Type B pancreatic cell (in vitro differentiated cells): ENCODE measurements around the gene NPHP4. TPM values are rescaled to one million over a fixed set of nuclear protein-coding genes. Genes with fewer than 3 reads are reported as not detected.

ENCODE experiments used
- DNase-seq: peaks from one replicate; pipeline ENCODE4 v3.0.0; 2021; ENCODE audit warnings: mixed read lengths; ENCODE audit not compliant: unreplicated experiment; ENCODE audit errors: extremely low spot score
- H3K27ac Mint-ChIP-seq: 2 replicates; pipeline ENCODE4 v1.8.0; 2021; ENCODE audit warnings: mild to moderate bottlenecking, mixed read lengths
- H3K27me3 Mint-ChIP-seq: 2 replicates; pipeline ENCODE4 v1.8.0; 2021; ENCODE audit warnings: mixed read lengths
- H3K36me3 Mint-ChIP-seq: 2 replicates; pipeline ENCODE4 v1.8.0; 2021; ENCODE audit warnings: mixed read lengths
- H3K4me1 Mint-ChIP-seq: one replicate; pipeline ENCODE4 v1.8.0; 2021; ENCODE audit warnings: mixed read lengths; ENCODE audit not compliant: unreplicated experiment
- H3K4me3 Mint-ChIP-seq: 2 replicates; pipeline ENCODE4 v1.8.0; 2021; ENCODE audit warnings: mild to moderate bottlenecking, mixed read lengths
- H3K9me3 Mint-ChIP-seq: 2 replicates; pipeline ENCODE4 v1.8.0; 2021; ENCODE audit warnings: mixed read lengths
- CTCF ChIP-seq: fragments of 200-600 bp; sonication (generic); conservative IDR thresholded peaks from 2 replicates; pipeline ENCODE4 v1.5.0; 2021; ENCODE audit warnings: antibody characterized with exemption, mild to moderate bottlenecking
- total RNA-seq: library from RNA; stranded (reverse); gene quantifications from 2 replicates; pipeline ENCODE4 v1.2.1, GENCODE V29; 2021; ENCODE audit warnings: low replicate concordance

Gene NPHP4
- total RNA-seq, 1 donor from 2014 or later: 21.7 TPM

DNA sequence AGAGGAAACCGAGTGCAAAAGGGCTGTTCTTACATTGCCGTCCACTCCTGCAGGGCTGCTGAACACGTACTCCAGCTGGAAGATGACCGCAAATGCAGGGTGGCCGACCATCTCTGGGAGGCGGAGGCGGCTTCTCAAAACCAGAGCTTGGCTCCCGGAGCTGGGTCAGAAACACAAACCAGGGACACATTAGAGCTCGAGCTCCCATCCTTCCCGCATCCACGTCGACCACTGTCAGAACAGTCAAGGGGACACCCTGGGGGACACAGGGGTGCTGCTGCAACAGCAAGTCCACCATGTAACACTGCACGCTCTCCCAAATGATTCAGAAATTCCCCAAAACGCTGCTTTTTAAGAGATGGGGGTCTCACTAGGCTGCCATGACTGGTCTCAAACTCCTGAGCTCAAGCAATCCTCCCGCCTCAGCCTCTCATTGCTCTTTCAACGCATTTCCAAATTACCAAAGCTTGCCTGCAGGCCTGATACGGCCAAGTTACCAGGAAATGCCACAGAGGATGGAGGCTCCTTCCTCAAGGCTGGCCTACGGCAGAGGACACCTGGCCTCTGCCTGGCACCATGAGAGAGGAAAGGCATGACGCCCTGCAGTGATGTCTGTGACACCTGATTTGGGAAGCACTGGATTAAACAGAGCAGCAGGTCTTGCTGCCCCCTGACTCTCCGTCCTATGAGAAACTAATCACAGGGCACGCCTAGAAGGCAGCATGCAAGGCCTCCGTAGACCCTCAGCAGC lies 45.0 kb downstream of the NPHP4 start:
- Mint-ChIP-seq H3K9me3 (no peaks in the 10 kb centered on the region), H3K27me3 (no peaks in the 10 kb centered on the region), H3K4me1 (no peaks in the 10 kb centered on the region), H3K36me3 (peaks cover 17% of the 10 kb centered on the region), H3K4me3 (no peak overlapping the region), H3K27ac (no peak overlapping the region)
- TF ChIP-seq CTCF: no peak
- peak; percentile 51 for DNase-seq

DNA sequence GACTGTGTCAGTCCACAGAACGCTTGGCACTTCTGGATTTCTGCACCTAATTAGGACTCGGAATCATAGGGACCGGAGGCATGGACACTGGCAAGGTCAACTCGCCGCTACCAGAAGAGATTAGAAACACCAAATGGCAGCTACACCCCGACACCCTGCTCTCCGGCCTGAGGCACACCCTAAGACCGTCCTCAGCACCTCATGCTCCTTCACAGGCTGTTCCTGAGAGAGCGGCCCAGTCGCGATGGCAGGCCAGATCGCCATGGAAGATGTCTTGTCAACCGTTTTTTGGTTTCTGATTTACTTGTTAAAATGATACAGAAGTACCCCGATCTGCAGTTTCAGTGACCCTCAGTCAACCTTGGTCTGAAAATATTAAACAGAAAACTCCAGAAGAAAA lies 46.8 kb downstream of the NPHP4 start:
- H3K4me3 Mint-ChIP-seq: no peak overlapping the region

GRCh38 chr1:5944843-5945167 lies 47.4 kb downstream of the NPHP4 start:
- no peak overlapping the region for H3K4me3 Mint-ChIP-seq
- no peaks in the 10 kb centered on the region for H3K4me1 Mint-ChIP-seq
- H3K27ac Mint-ChIP-seq: no peak overlapping the region
- no peaks in the 10 kb centered on the region for H3K9me3 Mint-ChIP-seq
- H3K36me3 Mint-ChIP-seq: peaks cover 30% of the 10 kb centered on the region
- peak; percentile 32 for DNase-seq
- H3K27me3 Mint-ChIP-seq: no peaks in the 10 kb centered on the region
- no peak for TF ChIP-seq CTCF

More for the DNA sequence above, 46.8 kb downstream of the NPHP4 start:
- no peak for TF ChIP-seq CTCF
- H3K27ac Mint-ChIP-seq: no peak overlapping the region
- no peaks in the 10 kb centered on the region for H3K27me3 Mint-ChIP-seq
- no peaks in the 10 kb centered on the region for H3K9me3 Mint-ChIP-seq
- no peaks in the 10 kb centered on the region for H3K4me1 Mint-ChIP-seq
- peak; percentile 58 for DNase-seq
- H3K36me3 Mint-ChIP-seq: peaks cover 23% of the 10 kb centered on the region

DNA sequence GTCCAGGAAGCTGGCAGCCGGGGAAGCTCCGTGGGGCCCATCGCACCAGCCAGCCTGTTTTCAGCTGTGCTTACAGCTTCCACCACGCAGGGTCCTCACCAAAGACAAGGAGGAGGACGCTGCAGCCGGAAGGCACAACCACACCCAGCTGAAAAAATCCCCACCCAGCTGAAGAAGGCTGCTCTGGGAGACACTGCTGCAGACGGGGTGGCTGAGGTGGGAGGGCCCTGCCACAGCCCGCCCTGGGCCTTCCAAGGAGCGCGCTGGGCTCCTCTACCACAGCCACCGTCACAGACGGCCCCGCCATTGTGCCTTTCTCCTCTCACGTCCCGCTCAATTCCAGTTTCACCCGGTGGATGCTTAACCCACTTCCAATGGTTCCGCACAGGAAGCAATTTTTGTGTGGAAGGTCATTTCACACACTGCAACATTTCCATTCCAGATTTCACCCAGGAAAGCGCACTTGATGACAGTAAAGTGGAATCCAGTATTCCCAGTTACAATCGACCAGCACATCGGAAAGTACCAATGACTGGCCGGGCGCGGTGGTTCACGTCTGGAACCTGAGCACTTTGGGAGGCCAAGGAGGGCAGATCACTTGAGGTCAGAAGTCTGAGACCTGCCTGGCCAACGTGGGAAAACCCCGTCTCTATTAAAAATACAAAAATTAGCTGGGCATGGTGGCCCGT lies 47.9 kb downstream of the NPHP4 start:
- no peaks in the 10 kb centered on the region for H3K9me3 Mint-ChIP-seq
- H3K27ac Mint-ChIP-seq: no peak overlapping the region
- H3K4me1 Mint-ChIP-seq: no peaks in the 10 kb centered on the region
- no peak for TF ChIP-seq CTCF
- DNase-seq: peak; percentile 43
- no peak overlapping the region for H3K4me3 Mint-ChIP-seq
- no peaks in the 10 kb centered on the region for H3K27me3 Mint-ChIP-seq
- peaks cover 32% of the 10 kb centered on the region for H3K36me3 Mint-ChIP-seq

GRCh38 chr1:5943343-5944124 lies 48.7 kb downstream of the NPHP4 start:
- Mint-ChIP-seq H3K9me3 (no peaks in the 10 kb centered on the region), H3K4me1 (no peaks in the 10 kb centered on the region), H3K4me3 (no peak overlapping the region), H3K27ac (no peak overlapping the region), H3K36me3 (peaks cover 30% of the 10 kb centered on the region), H3K27me3 (no peaks in the 10 kb centered on the region)
- DNase-seq: peak; percentile 20
- no peak for TF ChIP-seq CTCF
